ENCODE measurements around the gene CLIP2. TPM values are rescaled to one million over a fixed set of nuclear protein-coding genes. Genes with fewer than 3 reads are reported as not detected.
A peak's percentile ranks its signal among the peaks of the same experiment; 100 is the strongest.

The CLIP2 gene
- total and polyA plus RNA-seq, 2 of the 8 experiments (the other 6 are each of a cell fraction or from before 2014, with no cell fraction given), result 8.3 to 41.5 TPM

GRCh38 chr7:74280985-74281384 lies 8.2 kb upstream of the CLIP2 start:
- no peak for FAIRE-seq
- peaks cover 4 to 26% (median 9%) of the 10 kb centered on the region in 4 experiments for H3K4me1 ChIP-seq (replicated peaks in 1 of 4; ENCODE audit: control insufficient read depth in 3 of 4, insufficient read depth in 4 of 4, low read length in 3 of 4)
- H4K91ac ChIP-seq (replicated peaks; ENCODE audit: insufficient read length, low read length), result peak overlapping the region; percentile 4
- H2AFZ ChIP-seq (ENCODE audit: low read length), result no peak overlapping the region
- peak overlapping the region; percentile 15 for H2BK20ac ChIP-seq (ENCODE audit: low read length)
- H2BK120ac ChIP-seq (replicated peaks; ENCODE audit: low read depth, low read length), result no peak overlapping the region
- no peak overlapping the region for H3K18ac ChIP-seq (ENCODE audit: extremely low read depth, low read length)
- no peaks in the 10 kb centered on the region for H3K27me3 ChIP-seq (replicated peaks in 1 of 4; ENCODE audit: control insufficient read depth in 3 of 4, extremely low read depth in 1 of 4, insufficient read depth in 3 of 4, low read length in 3 of 4)
- H3K9me3 ChIP-seq (ENCODE audit: insufficient read depth in 2 of 2, low read depth in 1 of 2, low read length in 1 of 2), result no peaks in the 10 kb centered on the region
- no peak overlapping the region for H4K8ac ChIP-seq (ENCODE audit: extremely low read depth, insufficient read depth, low read length)
- no peak overlapping the region for H3K23ac ChIP-seq (ENCODE audit: insufficient read length)
- H3K14ac ChIP-seq (ENCODE audit: insufficient read length), result no peak overlapping the region
- peak overlapping the region; percentile 68; the same call in 1 of the 2 replicates for H2AK5ac ChIP-seq (ENCODE audit: low read depth, low read length)
- DNase-seq (ENCODE audit: low read depth in 1 of 2, low spot score in 2 of 2), result no peak
- 95% methylated on average over 8 of the region's 8 CpGs; no CpG with 5 or more reads in 1 of the 2 experiments for WGBS, 2 experiments (ENCODE audit: extremely low coverage in 1 of 2, insufficient coverage in 1 of 2, insufficient read length in 1 of 2, insufficient replicate concordance in 2 of 2, low coverage in 1 of 2, low lambda C conversion rate in 2 of 2, missing lambda C conversion rate in 1 of 2)
- TF ChIP-seq SIRT6 (IDR thresholded peaks at IDR 0.05; ENCODE audit: low read length) (no peak), POU5F1 (IDR thresholded peaks at IDR 0.05; ENCODE audit: low read depth, low read length) (no peak), BACH1 (IDR thresholded peaks at IDR 0.05; ENCODE audit: low read length) (no peak), RNF2 (IDR thresholded peaks at IDR 0.05; ENCODE audit: borderline replicate concordance, low read depth, low read length, missing control alignments, poor library complexity, severe bottlenecking) (no peak), USF2 (IDR thresholded peaks at IDR 0.05; ENCODE audit: low read length) (no peak), E2F6 (IDR thresholded peaks at IDR 0.05) (no peak), TAF7 (optimal IDR thresholded peaks at IDR 0.05; ENCODE audit: borderline replicate concordance, low read depth, low read length) (no peak), HDAC2 (IDR thresholded peaks at IDR 0.05; ENCODE audit: borderline replicate concordance in 1 of 2, low read depth in 2 of 2, low read length in 2 of 2) (no peak), RXRA (IDR thresholded peaks at IDR 0.05; ENCODE audit: insufficient read depth, low read depth, low read length) (no peak)
- no peaks in the 10 kb centered on the region for H3K36me3 ChIP-seq (ENCODE audit: control insufficient read depth in 2 of 4, insufficient read depth in 4 of 4, low read length in 3 of 4)
- peak overlapping the region; percentile 63; the same call in 1 of the 2 replicates for H2BK5ac ChIP-seq (ENCODE audit: low read depth, low read length)
- no peak overlapping the region for H3K4me3 ChIP-seq (ENCODE audit: extremely low read depth in 1 of 4, insufficient read depth in 2 of 4, low read depth in 3 of 4, low read length in 4 of 4)
- no peak overlapping the region for H3K27ac ChIP-seq (ENCODE audit: low read depth, low read length)
- H3K23me2 ChIP-seq (ENCODE audit: low read depth, low read length), result peaks cover 2% of the 10 kb centered on the region; the same call in 1 of the 2 replicates
- H3K9ac ChIP-seq (replicated peaks in 1 of 4; ENCODE audit: extremely low read depth in 1 of 4, low read depth in 3 of 4, low read length in 3 of 4), result no peak overlapping the region
- POLR2A ChIA-PET (ENCODE audit: partially characterized antibody), result interaction anchor here (2.3 to 2.9 kb wide), 2 partner anchors 7 to 17 kb away, joined by 8 to 15 read pairs; partner anchors contain the start of gene CLIP2
- H2BK12ac ChIP-seq (ENCODE audit: low read depth, low read length), result peak overlapping the region; percentile 82
- H3K79me1 ChIP-seq (ENCODE audit: low read depth, low read length), result no peaks in the 10 kb centered on the region
- no peaks in the 10 kb centered on the region for H3K79me2 ChIP-seq (ENCODE audit: control insufficient read depth in 1 of 2, insufficient read depth in 2 of 2, low read length in 2 of 2)
- H3K4ac ChIP-seq (replicated peaks; ENCODE audit: insufficient read length, low read depth, low read length), result no peak overlapping the region
- no peak overlapping the region for H3K56ac ChIP-seq (replicated peaks; ENCODE audit: insufficient read length, low read depth, low read length)
- no peaks in the 10 kb centered on the region for H4K20me1 ChIP-seq (replicated peaks in 1 of 2; ENCODE audit: control insufficient read depth in 1 of 2, insufficient read depth in 2 of 2, low read length in 2 of 2)
- H3K4me2 ChIP-seq (ENCODE audit: insufficient read depth in 1 of 2, low read depth in 2 of 2, low read length in 2 of 2), result no peak overlapping the region
- CTCF ChIA-PET (ENCODE audit: partially characterized antibody), result interaction anchor here (0.6 to 1.6 kb wide), 4 partner anchors 16 to 120 kb away, joined by 3 to 6 read pairs (median 4); no protein-coding TSS in a partner anchor
- peak overlapping the region; percentile 53; the same call in 1 of the 2 replicates for H2BK15ac ChIP-seq (ENCODE audit: low read length)
- no peak overlapping the region for H4K5ac ChIP-seq (ENCODE audit: insufficient read length, low read depth, low read length)
